K562 (cell line): ENCODE data around the gene KIF18B. TPM values are rescaled to one million over a fixed set of nuclear protein-coding genes. Genes with fewer than 3 reads are reported as not detected.

Source experiments
- ATAC-seq: fragments of 200-7000 bp; cut with Tn5 transposase; 3 replicates; pipeline ENCODE4 v1.9.1; 2020; ENCODE audit warnings: moderate library complexity
- BruUV-seq: library from RNA; stranded (reverse); fragments of 400-500 nt; replicated peaks from 2 replicates; lab custom pipeline; 2021; lab: Mats Ljungman, UMichigan
- CTCF ChIA-PET: fragments of 300-600 bp; formaldehyde crosslinking; extraction: SDS; loops from one replicate; lab custom pipeline; 2021; ENCODE audit warnings: low intra/inter-chr PET ratio; lab: Yijun Ruan, JAX
- POLR2A ChIA-PET: fragments of 300-600, 350-650 bp; sonication (Branson Sonifier 250); formaldehyde crosslinking; extraction: SDS; loops from one replicate; lab custom pipeline; 2021; ENCODE audit warnings: antibody characterized with exemption, inconsistent platforms; lab: Yijun Ruan, JAX
- DNase-seq, 4 experiments: peaks; one replicate each; pipeline versions ENCODE4 v3.0.0 to v3.0.0-alpha.2; 2011 to 2018; ENCODE audit warnings: low spot score in 3 of 4, mixed read lengths in 3 of 4; ENCODE audit errors: extremely low read depth in 1 of 4
- FAIRE-seq: peaks from 2 replicates; lab custom pipeline; 2011; peaks lifted over from hg19 to GRCh38; lab: Jason Lieb, UNC
- H2AFZ ChIP-seq: 2 replicates; pipeline ENCODE4 v1.6.0; 2011; ENCODE audit warnings: low read depth, low read length, control low read depth, inconsistent platforms
- H3K27ac ChIP-seq: fragments of 200-600 bp; 3 replicates; pipeline ENCODE4 v1.8.0; 2011; ENCODE audit warnings: low read depth, mild to moderate bottlenecking, control low read depth, inconsistent platforms, low read length, moderate library complexity, mixed read lengths; ENCODE audit errors: extremely low read depth
- H3K27me3 ChIP-seq, 2 experiments: fragments of 300-600 bp in 1 of 2; 2 replicates in 1 of 2; 3 replicates in 1 of 2; pipeline versions ENCODE4 v1.6.0 to v1.8.0; 2011; ENCODE audit warnings: inconsistent platforms in 2 of 2, low read length in 2 of 2, mild to moderate bottlenecking in 1 of 2, mixed read lengths in 1 of 2, moderate library complexity in 1 of 2; ENCODE audit not compliant: control insufficient read depth in 2 of 2, insufficient read depth in 2 of 2
- H3K36me3 ChIP-seq: fragments of 300-600 bp; 3 replicates; pipeline ENCODE4 v1.8.0; 2011; ENCODE audit warnings: mild to moderate bottlenecking, low read length, inconsistent platforms; ENCODE audit not compliant: control insufficient read depth, insufficient read depth
- H3K4me1 ChIP-seq, 2 experiments: fragments of 200-600 bp in 1 of 2; replicated peaks in 1 of 2; 2 replicates in 1 of 2; 3 replicates in 1 of 2; pipeline versions ENCODE4 v1.5.1 to v1.8.0; 2011; ENCODE audit warnings: inconsistent platforms in 2 of 2, low read length in 2 of 2, mild to moderate bottlenecking in 1 of 2, mixed read lengths in 1 of 2, moderate library complexity in 1 of 2; ENCODE audit not compliant: control insufficient read depth in 2 of 2, insufficient read depth in 2 of 2
- H3K4me2 ChIP-seq: 2 replicates; pipeline ENCODE4 v1.6.1; 2011; ENCODE audit warnings: low read length, control low read depth, inconsistent platforms, mixed read lengths; ENCODE audit not compliant: insufficient read depth
- H3K4me3 ChIP-seq: fragments of 200-600 bp; sonication (generic), shearing (Covaris generic); 2 replicates; pipeline ENCODE4 v1.5.1; 2016; ENCODE audit warnings: control low read depth, inconsistent platforms
- H3K79me2 ChIP-seq: fragments of 200-600 bp; 3 replicates; pipeline ENCODE4 v1.8.0; 2011; ENCODE audit warnings: low read length, inconsistent platforms; ENCODE audit not compliant: control insufficient read depth, insufficient read depth
- H3K9ac ChIP-seq, 2 experiments: 2 replicates each; pipeline versions ENCODE4 v1.6.0 to v1.6.1; 2011; ENCODE audit warnings: low read depth in 2 of 2, low read length in 2 of 2, control low read depth in 1 of 2, inconsistent platforms in 1 of 2, mild to moderate bottlenecking in 1 of 2, mixed read lengths in 1 of 2; ENCODE audit not compliant: insufficient read depth in 1 of 2
- H3K9me1 ChIP-seq: one replicate; pipeline ENCODE4 v1.6.0; 2011; ENCODE audit warnings: inconsistent platforms, mild to moderate bottlenecking, low read length, moderate library complexity; ENCODE audit not compliant: control insufficient read depth, insufficient read depth
- H3K9me3 ChIP-seq: replicated peaks from 2 replicates; pipeline ENCODE4 v1.5.1; 2011; ENCODE audit warnings: low read depth, low read length, inconsistent platforms; ENCODE audit not compliant: control insufficient read depth, insufficient read depth
- H4K20me1 ChIP-seq: replicated peaks from 2 replicates; pipeline ENCODE4 v1.6.1; 2011; ENCODE audit warnings: low read length, inconsistent platforms, mixed read lengths; ENCODE audit not compliant: control insufficient read depth, insufficient read depth
- BRD9 ChIP-seq: fragments of 450-650 bp; IDR thresholded peaks from 2 replicates; pipeline ENCODE4 v1.6.1; 2018; ENCODE audit warnings: low read depth; ENCODE audit not compliant: partially characterized antibody
- CBX5 ChIP-seq: IDR thresholded peaks from 2 replicates; pipeline ENCODE4 v1.6.1; 2014; ENCODE audit warnings: low read depth, borderline replicate concordance
- E4F1 ChIP-seq: fragments of 250-450 bp; sonication (Bioruptor Pico); IDR thresholded peaks from 2 replicates; pipeline ENCODE4 v1.5.0; 2021; ENCODE audit warnings: mild to moderate bottlenecking, borderline replicate concordance
- ELK1 ChIP-seq: sonication (generic); formaldehyde crosslinking; IDR thresholded peaks from 2 replicates; pipeline ENCODE4 v1.8.1; 2022; ENCODE audit warnings: missing genetic modification reagents
- ESRRA ChIP-seq: fragments of 450-650 bp; IDR thresholded peaks from 2 replicates; pipeline ENCODE4 v1.6.1; 2014; ENCODE audit warnings: low read depth, mild to moderate bottlenecking, moderate library complexity, borderline replicate concordance
- MBD1 ChIP-seq: fragments of 250-450 bp; sonication (Bioruptor Pico); IDR thresholded peaks from 2 replicates; pipeline ENCODE4 v1.8.0; 2022; ENCODE audit warnings: inconsistent platforms
- PHF20 ChIP-seq: fragments of 450-650 bp; IDR thresholded peaks from 2 replicates; pipeline ENCODE4 v1.6.1; 2018; ENCODE audit not compliant: partially characterized antibody
- PRDM10 ChIP-seq: fragments of 450-650 bp; IDR thresholded peaks from 2 replicates; pipeline ENCODE4 v1.6.1; 2018; ENCODE audit not compliant: partially characterized antibody
- SIN3A ChIP-seq, 2 experiments: fragments of 150-350 bp in 1 of 2; IDR thresholded peaks; 2 replicates each; pipeline ENCODE4 v1.6.1; 2011 to 2016; ENCODE audit warnings: borderline replicate concordance in 2 of 2, low read depth in 2 of 2, low read length in 2 of 2, mild to moderate bottlenecking in 2 of 2, moderate library complexity in 2 of 2; ENCODE audit not compliant: control insufficient read depth in 1 of 2
- SIN3B ChIP-seq: fragments of 450-650 bp; IDR thresholded peaks from 2 replicates; pipeline ENCODE4 v1.6.1; 2017; ENCODE audit warnings: low read depth, mild to moderate bottlenecking, moderate library complexity
- SMARCA5 ChIP-seq: fragments of 450-650 bp; IDR thresholded peaks from 2 replicates; pipeline ENCODE4 v1.6.1; 2016
- ZNF707 ChIP-seq: fragments of 250-450 bp; sonication (Bioruptor Pico); conservative IDR thresholded peaks from 2 replicates; pipeline ENCODE4 v1.8.0; 2022; ENCODE audit warnings: inconsistent platforms, mild to moderate bottlenecking, moderate library complexity
- WGBS: fragments of 100-300 bp; shearing (Covaris generic); methylation state at CpG from one replicate; pipeline ENCODE4 v1.1.6; 2016; ENCODE audit warnings: low coverage, mixed read lengths; ENCODE audit not compliant: insufficient coverage; ENCODE audit errors: missing lambda C conversion rate; 5-methylcytosine and 5-hydroxymethylcytosine counted together
- in situ Hi-C: fragments of 300-500 bp; cut with MboI; formaldehyde crosslinking; loops from 4 replicates; pipeline ENCODE4 v1.15.0; 2018; ENCODE audit warnings: inconsistent platforms, mixed read lengths
- intact Hi-C: fragments of 100-400 bp; cut with micrococcal nuclease; formaldehyde crosslinking; loops from 2 replicates; pipeline ENCODE4 v1.14.2; 2022
- polyA plus RNA-seq, 8 experiments: library from polyadenylated mRNA; depleted of rRNA in 4 of 8; stranded (reverse) in 5 of 8; unstranded in 3 of 8; fragments of >200 nt; fragmentation: Nextera tagmentation in 2 of 8; fragmentation: Illumina TruSeq in 1 of 8; extraction: Ambion mirVana in 2 of 8; extraction: Trizol in 1 of 8; gene quantifications; 2 replicates each; pipeline versions ENCODE4 v1.2.1 to v1.2.3, GENCODE V29; 2011 to 2014; ENCODE audit warnings: inconsistent platforms in 1 of 8, missing spikeins in 1 of 8
- total RNA-seq, 7 experiments: library from RNA; depleted of rRNA in 6 of 7; stranded (reverse); fragments of >200 nt in 6 of 7; fragmentation: Illumina TruSeq in 2 of 7; extraction: Trizol in 2 of 7; gene quantifications; 2 replicates each; pipeline versions ENCODE4 v1.2.1 to v1.2.3, GENCODE V29; 2011 to 2021; ENCODE audit warnings: low replicate concordance in 1 of 7

KIF18B gene
- total and polyA plus RNA-seq, 9 of the 15 experiments (the other 6 are each of a cell fraction or from before 2014, with no cell fraction given) = 2.0 to 42.8 (median 13.2) TPM

- Histone ChIP-seq H2AFZ (no peak overlapping the region), H3K9me3 (no peaks in the 10 kb centered on the region), H3K79me2 (no peaks in the 10 kb centered on the region), H3K27me3 (peaks cover 43 to 65% of the 10 kb centered on the region in 2 experiments), H3K4me3 (peak overlapping the region; percentile 15; the same call in 1 of the 2 replicates), H4K20me1 (peaks cover 8% of the 10 kb centered on the region), H3K4me1 (peaks cover 7 to 32% of the 10 kb centered on the region in 2 experiments; a peak in 4 of 5 replicates), H3K27ac (no peak overlapping the region), H3K4me2 (0 out of 2 replicates have a peak overlapping the region, but pooled peaks have one; percentile 37), H3K36me3 (no peaks in the 10 kb centered on the region), H3K9ac (peak overlapping the region in 1 of 2 experiments; percentile 43; a peak in 1 of 4 replicates), H3K9me1 (no peaks in the 10 kb centered on the region)
- intact Hi-C loops = no loop called here
- no TSS peak for BruUV-seq
- no peak for ATAC-seq
- WGBS = 12% methylated on average over 25 of the region's 55 CpGs
- in situ Hi-C loops = no loop called here
- ChIA-PET CTCF (no interaction called here), POLR2A (interaction anchor here (0.6 to 0.8 kb wide), 2 partner anchors 8 to 23 kb away, joined by 3 read pairs; partner anchors contain the start of gene KIF18B)
- FAIRE-seq = no peak
- DNase-seq = peak in 1 of 4 experiments; percentile 35
- no peak for TF ChIP-seq PHF20
- TF ChIP-seq E4F1 (CRISPR knock-in tag) = no peak
- no peak for TF ChIP-seq SIN3B
- no peak for TF ChIP-seq MBD1 (CRISPR knock-in tag)
- no peak for TF ChIP-seq ESRRA
- no peak for TF ChIP-seq SIN3A (IDR thresholded peaks at IDR 0.05; ENCODE audit: borderline replicate concordance in 2 of 2, control insufficient read depth in 1 of 2, low read depth in 2 of 2, low read length in 2 of 2)
- TF ChIP-seq BRD9 = no peak
- TF ChIP-seq ZNF707 (CRISPR knock-in tag) = no peak
- TF ChIP-seq SMARCA5 = no peak
- TF ChIP-seq CBX5 = no peak
- TF ChIP-seq PRDM10 = no peak
- TF ChIP-seq ELK1 = no peak
These were observed 22.7 kb upstream of the KIF18B start for GRCh38 chr17:44970136-44970741.
